Measurements from ENCODE around the gene ATP12A.
"Not testable (repeated sequence)": the region's sequence is repeated elsewhere in the genome, so short reads cannot be mapped to it uniquely, and the experiment has no call there.

Gene ATP12A

GRCh38 chr13:24725379-24725778, 45.2 kb downstream of the ATP12A start:
- DNase-seq (ENCODE audit: extremely low read depth in 1 of 2, low read depth in 1 of 2) = no peak

GRCh38 chr13:24727731-24728601, 47.8 kb downstream of the ATP12A start:
- DNase-seq (ENCODE audit: extremely low read depth in 1 of 2, low read depth in 1 of 2) = peak in 1 of 2 donors; percentile 22

- not testable (repeated sequence) for DNase-seq (ENCODE audit: extremely low read depth in 1 of 2, low read depth in 1 of 2)
Measured at GRCh38 chr13:24730873-24731567, 50.8 kb downstream of the ATP12A start.

- DNase-seq (ENCODE audit: extremely low read depth in 1 of 2, low read depth in 1 of 2) = no peak
Measured at GRCh38 chr13:24734950-24735349, 54.7 kb downstream of the ATP12A start.

GRCh38 chr13:24737042-24737441, 56.8 kb downstream of the ATP12A start:
- DNase-seq (ENCODE audit: extremely low read depth in 1 of 2, low read depth in 1 of 2) = no peak

- no peak for DNase-seq (ENCODE audit: extremely low read depth in 1 of 2, low read depth in 1 of 2)
Measured at GRCh38 chr13:24738366-24738847, 58.2 kb downstream of the ATP12A start.

GRCh38 chr13:24740014-24740890, 60.0 kb downstream of the ATP12A start:
- no peak for DNase-seq (ENCODE audit: extremely low read depth in 1 of 2, low read depth in 1 of 2)

GRCh38 chr13:24741016-24741662, 60.9 kb downstream of the ATP12A start:
- DNase-seq (ENCODE audit: extremely low read depth in 1 of 2, low read depth in 1 of 2) = no peak

- no peak for DNase-seq (ENCODE audit: extremely low read depth in 1 of 2, low read depth in 1 of 2)
Measured at GRCh38 chr13:24741791-24742190, 61.6 kb downstream of the ATP12A start.

- DNase-seq (ENCODE audit: extremely low read depth in 1 of 2, low read depth in 1 of 2) = no peak
Measured at GRCh38 chr13:24742294-24742693, 62.1 kb downstream of the ATP12A start.

- no peak for DNase-seq (ENCODE audit: extremely low read depth in 1 of 2, low read depth in 1 of 2)
Measured at GRCh38 chr13:24742977-24743376, 62.8 kb downstream of the ATP12A start.

GRCh38 chr13:24744247-24744646, 64.0 kb downstream of the ATP12A start:
- DNase-seq (ENCODE audit: extremely low read depth in 1 of 2, low read depth in 1 of 2) = no peak

GRCh38 chr13:24745516-24745860, 65.3 kb downstream of the ATP12A start:
- no peak for DNase-seq (ENCODE audit: extremely low read depth in 1 of 2, low read depth in 1 of 2)

GRCh38 chr13:24745861-24746617, 65.8 kb downstream of the ATP12A start:
- DNase-seq (ENCODE audit: extremely low read depth in 1 of 2, low read depth in 1 of 2) = no peak

GRCh38 chr13:24746618-24747247, 66.5 kb downstream of the ATP12A start:
- no peak for DNase-seq (ENCODE audit: extremely low read depth in 1 of 2, low read depth in 1 of 2)

GRCh38 chr13:24747248-24748060, 67.2 kb downstream of the ATP12A start:
- no peak for DNase-seq (ENCODE audit: extremely low read depth in 1 of 2, low read depth in 1 of 2)

GRCh38 chr13:24748061-24748400, 67.8 kb downstream of the ATP12A start:
- DNase-seq (ENCODE audit: extremely low read depth in 1 of 2, low read depth in 1 of 2) = no peak

- DNase-seq (ENCODE audit: extremely low read depth in 1 of 2, low read depth in 1 of 2) = no peak
Measured at GRCh38 chr13:24759197-24759596, 79.0 kb downstream of the ATP12A start.

Data from stimulated activated CD8-positive, alpha-beta memory T cell treated with anti-CD3 and anti-CD28 coated beads, Interleukin-7, amount 100 ng/mL, for 48 hours (primary cell).